HG02970 (cell line): Measurements from ENCODE around the gene THADA.
"Not testable (repeated sequence)": the region's sequence is repeated elsewhere in the genome, so short reads cannot be mapped to it uniquely, and the experiment has no call there.

ENCODE experiments used
- ATAC-seq: cut with Tn5 transposase; IDR thresholded peaks from one replicate; pipeline ENCODE4 v1.9.1; 2021; ENCODE audit warnings: mild to moderate bottlenecking, moderate library complexity, moderate number of reproducible peaks; ENCODE audit not compliant: unreplicated experiment, low FRiP score

THADA gene

GRCh38 chr2:43548381-43548780 is 47.5 kb downstream of the THADA start:
- not testable (repeated sequence) for ATAC-seq

- no peak for ATAC-seq
These were observed 53.4 kb downstream of the THADA start for GRCh38 chr2:43542285-43542933.

- no peak for ATAC-seq
These were observed 54.7 kb downstream of the THADA start for GRCh38 chr2:43541165-43541564.

GRCh38 chr2:43540021-43540779 is 55.6 kb downstream of the THADA start:
- no peak for ATAC-seq

- no peak for ATAC-seq
These were observed 56.4 kb downstream of the THADA start for GRCh38 chr2:43539436-43539835.

GRCh38 chr2:43538034-43538670 is 57.7 kb downstream of the THADA start:
- ATAC-seq = no peak

GRCh38 chr2:43537137-43537536 is 58.7 kb downstream of the THADA start:
- no peak for ATAC-seq

- ATAC-seq = no peak
These were observed 61.3 kb downstream of the THADA start for GRCh38 chr2:43534569-43534968.

- not testable (repeated sequence) for ATAC-seq
These were observed 63.3 kb downstream of the THADA start for GRCh38 chr2:43532572-43532971.

GRCh38 chr2:43531251-43531650 is 64.6 kb downstream of the THADA start:
- no peak for ATAC-seq

- no peak for ATAC-seq
These were observed 68.8 kb downstream of the THADA start for GRCh38 chr2:43526994-43527393.

GRCh38 chr2:43525506-43525905 is 70.3 kb downstream of the THADA start:
- ATAC-seq = no peak

- ATAC-seq = no peak
These were observed 71.5 kb downstream of the THADA start for GRCh38 chr2:43524177-43524965.

GRCh38 chr2:43522177-43522576 is 73.7 kb downstream of the THADA start:
- ATAC-seq = no peak

- ATAC-seq = no peak
These were observed 74.3 kb downstream of the THADA start for GRCh38 chr2:43521568-43521967.

GRCh38 chr2:43520919-43521318 is 74.9 kb downstream of the THADA start:
- no peak for ATAC-seq

- no peak for ATAC-seq
These were observed 76.1 kb downstream of the THADA start for GRCh38 chr2:43519643-43520221.

GRCh38 chr2:43518718-43519117 is 77.1 kb downstream of the THADA start:
- no peak for ATAC-seq

GRCh38 chr2:43518181-43518580 is 77.7 kb downstream of the THADA start:
- ATAC-seq = no peak

- ATAC-seq = no peak
These were observed 79.9 kb downstream of the THADA start for GRCh38 chr2:43515807-43516497.
